Fibroblast of the aortic adventitia (primary cell): ENCODE data around the gene CLRN1. TPM values are rescaled to one million over a fixed set of nuclear protein-coding genes. Genes with fewer than 3 reads are reported as not detected.

Experiments
- DNase-seq: peaks from one replicate; pipeline ENCODE4 v3.0.0-alpha.2; 2010; ENCODE audit warnings: low read depth
- H3K4me3 ChIP-seq: 2 replicates; pipeline ENCODE4 v1.5.1; 2011; ENCODE audit warnings: low read depth, mild to moderate bottlenecking, control low read depth, low read length, moderate library complexity
- CTCF ChIP-seq: IDR thresholded peaks from 2 replicates; pipeline ENCODE4 v1.5.1; 2011; ENCODE audit warnings: mild to moderate bottlenecking, low read length, control low read depth, inconsistent platforms; ENCODE audit not compliant: insufficient read depth
- total RNA-seq: library from RNA; depleted of rRNA; stranded (reverse); fragments of >200 nt; gene quantifications from 2 replicates; pipeline ENCODE4 v1.2.3, GENCODE V29; 2012; ENCODE audit warnings: low replicate concordance

CLRN1 gene
- total RNA-seq, 1 donor = not detected

GRCh38 chr3:150928234-150928633 is 44.3 kb downstream of the CLRN1 start:
- H3K4me3 ChIP-seq = no peak overlapping the region
- no peak for DNase-seq
- no peak for TF ChIP-seq CTCF

- DNase-seq = no peak
- no peak for TF ChIP-seq CTCF
- no peak overlapping the region for H3K4me3 ChIP-seq
These were observed 46.2 kb downstream of the CLRN1 start for GRCh38 chr3:150926328-150926727.

GRCh38 chr3:150925751-150926201 is 46.8 kb downstream of the CLRN1 start:
- no peak overlapping the region for H3K4me3 ChIP-seq
- TF ChIP-seq CTCF = peak; percentile 60
- DNase-seq = no peak

- DNase-seq = no peak
- no peak overlapping the region for H3K4me3 ChIP-seq
- TF ChIP-seq CTCF = no peak
These were observed 49.9 kb downstream of the CLRN1 start for GRCh38 chr3:150922611-150923010.

- no peak for TF ChIP-seq CTCF
- no peak for DNase-seq
- no peak overlapping the region for H3K4me3 ChIP-seq
These were observed 51.3 kb downstream of the CLRN1 start for GRCh38 chr3:150921209-150921608.

- no peak for DNase-seq
- no peak overlapping the region for H3K4me3 ChIP-seq
- TF ChIP-seq CTCF = no peak
These were observed 52.3 kb downstream of the CLRN1 start for GRCh38 chr3:150920236-150920635.

- no peak overlapping the region for H3K4me3 ChIP-seq
- TF ChIP-seq CTCF = no peak
- no peak for DNase-seq
These were observed 54.6 kb downstream of the CLRN1 start for GRCh38 chr3:150917951-150918350.
